Right ventricle myocardium inferior (tissue), 1 donor: Measurements from ENCODE around the gene DNAJB2. TPM values are rescaled to one million over a fixed set of nuclear protein-coding genes. Genes with fewer than 3 reads are reported as not detected.
"Not testable (repeated sequence)": the region's sequence is repeated elsewhere in the genome, so short reads cannot be mapped to it uniquely, and the experiment has no call there.

Experiments
- ATAC-seq: fragments of 200-7000 bp; cut with Tn5 transposase; one replicate; pipeline ENCODE4 v1.9.1; 2020; ENCODE audit warnings: mild to moderate bottlenecking, moderate library complexity
- DNase-seq: peaks from one replicate; pipeline ENCODE4 v3.0.0; 2021; ENCODE audit errors: missing footprints
- intact Hi-C: fragments of 100-400 bp; cut with DNase I; formaldehyde crosslinking; loops from one replicate; pipeline ENCODE4 v1.11.0; 2022
- total RNA-seq: library from RNA; stranded (reverse); fragmentation: NEBNext Ultra II Directional; extraction: Animal tissue kit (Norgen Biotek cat#: 25700); gene quantifications from one replicate; pipeline ENCODE4 v1.2.1, GENCODE V29; 2021
- donor health status: DM: no; HTN: yes; CAD: no; lungs with severe emphysema.

Gene DNAJB2
- total RNA-seq, 1 donor from 2014 or later = 80.4 TPM

- ATAC-seq (no peak), DNase-seq (no peak)
- intact Hi-C loops = no loop called here
Observed at GRCh38 chr2:219292616-219293015, 13.4 kb downstream of the DNAJB2 start.

- intact Hi-C loops = loop anchor here (1.0 to 2.0 kb wide), 3 partner anchors 14 to 133 kb away; partner anchors contain the start of genes DNAJB2, NHEJ1, TUBA4A and TUBA4B
- DNase-seq = no peak
- ATAC-seq = no peak
Observed at GRCh38 chr2:219293736-219294231, 14.6 kb downstream of the DNAJB2 start.

GRCh38 chr2:219294356-219295351, 15.5 kb downstream of the DNAJB2 start:
- intact Hi-C loops = loop anchor here (1.0 to 5.0 kb wide), 4 partner anchors 15 to 237 kb away; partner anchors contain the start of genes DNAJB2, NHEJ1, TUBA4A and TUBA4B
- ATAC-seq = peak; percentile 92
- peak; percentile 96 for DNase-seq

- DNase-seq = no peak
- intact Hi-C loops = loop anchor here (5.0 kb wide), 1 partner anchor 239 kb away; no protein-coding TSS in a partner anchor
- no peak for ATAC-seq
Observed at GRCh38 chr2:219296142-219296541, 17.0 kb downstream of the DNAJB2 start.

GRCh38 chr2:219296631-219297391, 17.6 kb downstream of the DNAJB2 start:
- ATAC-seq = no peak
- no peak for DNase-seq
- intact Hi-C loops = loop anchor here (5.0 kb wide), 1 partner anchor 240 kb away; no protein-coding TSS in a partner anchor

- DNase-seq (no peak), ATAC-seq (no peak)
- intact Hi-C loops = loop anchor here (1.0 to 5.0 kb wide), 2 partner anchors 138 to 241 kb away; partner anchors contain the start of gene NHEJ1
Observed at GRCh38 chr2:219297766-219298456, 18.7 kb downstream of the DNAJB2 start.

GRCh38 chr2:219298759-219299371, 19.7 kb downstream of the DNAJB2 start:
- DNase-seq = peak; percentile 90
- peak; percentile 63 for ATAC-seq
- intact Hi-C loops = loop anchor here (1.0 to 5.0 kb wide), 2 partner anchors 139 to 242 kb away; partner anchors contain the start of gene NHEJ1

GRCh38 chr2:219299372-219299760, 20.2 kb downstream of the DNAJB2 start:
- DNase-seq (no peak), ATAC-seq (no peak)
- intact Hi-C loops = loop anchor here (5.0 kb wide), 1 partner anchor 242 kb away; no protein-coding TSS in a partner anchor

GRCh38 chr2:219300022-219300421, 20.9 kb downstream of the DNAJB2 start:
- intact Hi-C loops = no loop called here
- ATAC-seq (no peak), DNase-seq (no peak)

GRCh38 chr2:219302412-219302968, 23.3 kb downstream of the DNAJB2 start:
- no peak for DNase-seq
- intact Hi-C loops = no loop called here
- no peak for ATAC-seq

GRCh38 chr2:219304223-219304622, 25.1 kb downstream of the DNAJB2 start:
- ATAC-seq (no peak), DNase-seq (no peak)
- intact Hi-C loops = no loop called here

GRCh38 chr2:219306047-219306446, 26.9 kb downstream of the DNAJB2 start:
- intact Hi-C loops = no loop called here
- ATAC-seq (no peak), DNase-seq (no peak)

- ATAC-seq = peak; percentile 65
- intact Hi-C loops = no loop called here
- no peak for DNase-seq
Observed at GRCh38 chr2:219308142-219309101, 29.3 kb downstream of the DNAJB2 start.

GRCh38 chr2:219309278-219309677, 30.1 kb downstream of the DNAJB2 start, which contains the start of gene PTPRN:
TSS of gene PTPRN (minus strand) at chr2:219309401. CDS start at chr2:219309332, 69 bp downstream.
- intact Hi-C loops = no loop called here
- no peak for DNase-seq
- no peak for ATAC-seq

- intact Hi-C loops, ATAC-seq, DNase-seq: not testable (repeated sequence)
Observed at GRCh38 chr2:219312683-219313263, 33.6 kb downstream of the DNAJB2 start.
